Activated T-helper 1 cell treated with anti-CD3 and anti-CD28 coated beads, Interleukin-12 subunit alpha, Interleukin-12 subunit beta, Interleukin-2, Interleukin-4 antibody, amounts not matched to agents 30 ng/mL and 10 ng/mL and 1 ng/mL, durations not matched to agents 14 hours and 24 hours and 36 hours (primary cell): ENCODE results near the gene SYNE4. TPM values are rescaled to one million over a fixed set of nuclear protein-coding genes. Genes with fewer than 3 reads are reported as not detected.

ENCODE experiments used
- total RNA-seq: library from RNA; stranded (reverse); gene quantifications from 2 replicates; pipeline ENCODE4 v1.2.3, GENCODE V29; 2022

Gene SYNE4
- total RNA-seq, 1 donor from 2014 or later = 1.7 TPM

Other genes with a start within 250 kb of the SYNE4 start
- 24.5 and 25.8 TPM in 2 replicates for gene ARHGAP33, start 233.2 kb downstream of the SYNE4 start, total RNA-seq
- gene PRODH2, start 196.0 kb downstream of the SYNE4 start, total RNA-seq = not detected in 2 replicates
- 0.05 TPM in 1 of 2 replicates, not detected in the other for gene NPHS1, start 156.3 kb downstream of the SYNE4 start, total RNA-seq
- gene KIRREL2, start 151.9 kb downstream of the SYNE4 start, total RNA-seq = 1.7 TPM in 2 replicates
- gene APLP1, start 140.2 kb downstream of the SYNE4 start, total RNA-seq = 2.3 and 2.4 TPM in 2 replicates
- 163 and 164 TPM in 2 replicates for gene NFKBID, start 108.3 kb downstream of the SYNE4 start, total RNA-seq
- 58.5 and 62.2 TPM in 2 replicates for gene HCST, start 106.3 kb downstream of the SYNE4 start, total RNA-seq
- gene TYROBP, start 100.5 kb downstream of the SYNE4 start, total RNA-seq = not detected in 2 replicates
- 11.6 and 13.6 TPM in 2 replicates for gene LRFN3, start 72.4 kb downstream of the SYNE4 start, total RNA-seq
- gene SDHAF1, start 13.6 kb downstream of the SYNE4 start, total RNA-seq = 21.2 and 24.5 TPM in 2 replicates
- gene ALKBH6, start 5.4 kb upstream of the SYNE4 start, total RNA-seq = 48.3 and 60.6 TPM in 2 replicates
- gene CLIP3, start 24.1 kb upstream of the SYNE4 start, total RNA-seq = 2.2 and 4.4 TPM in 2 replicates
- gene THAP8, start 45.5 kb upstream of the SYNE4 start, total RNA-seq = 1.6 TPM in 2 replicates
- 22.0 and 24.9 TPM in 2 replicates for gene WDR62, start 46.1 kb upstream of the SYNE4 start, total RNA-seq
- gene OVOL3, start 102.3 kb upstream of the SYNE4 start, total RNA-seq = not detected in 2 replicates
- gene POLR2I, start 106.1 kb upstream of the SYNE4 start, total RNA-seq = 76.3 and 92.4 TPM in 2 replicates
- gene TBCB, start 106.7 kb upstream of the SYNE4 start, total RNA-seq = 127 and 143 TPM in 2 replicates
- gene CAPNS1, start 131.3 kb upstream of the SYNE4 start, total RNA-seq = 326 and 335 TPM in 2 replicates
- not detected in 2 replicates for gene COX7A1, start 143.6 kb upstream of the SYNE4 start, total RNA-seq
- gene ZNF565, start 205.9 kb upstream of the SYNE4 start, total RNA-seq = 2.1 and 2.4 TPM in 2 replicates
- gene ZNF146, start 206.3 kb upstream of the SYNE4 start, total RNA-seq = 82.5 and 94.0 TPM in 2 replicates